DMS53 treated with DMSO at 0.1 percent for 48 hours (cell line): Measurements from ENCODE around the gene ANKRD39.
A peak's percentile ranks its signal among the peaks of the same experiment; 100 is the strongest.
"Not testable (repeated sequence)": the region's sequence is repeated elsewhere in the genome, so short reads cannot be mapped to it uniquely, and the experiment has no call there.

Experiments used
- DNase-seq: peaks from one replicate; lab custom pipeline; 2025; ENCODE audit not compliant: unreplicated experiment; lab: John Stamatoyannopoulos, UW

Gene ANKRD39

GRCh38 chr2:96810783-96811192, 47.0 kb downstream of the ANKRD39 start:
- DNase-seq = no peak

GRCh38 chr2:96809951-96810782, 47.6 kb downstream of the ANKRD39 start:
- no peak for DNase-seq

- no peak for DNase-seq
Observed at GRCh38 chr2:96809216-96809882, 48.5 kb downstream of the ANKRD39 start.

GRCh38 chr2:96808176-96808837, 49.5 kb downstream of the ANKRD39 start:
- DNase-seq = no peak

GRCh38 chr2:96807127-96807471, 50.7 kb downstream of the ANKRD39 start:
- DNase-seq = no peak

- DNase-seq = no peak
Observed at GRCh38 chr2:96806468-96807126, 51.2 kb downstream of the ANKRD39 start.

- not testable (repeated sequence) for DNase-seq
Observed at GRCh38 chr2:96805946-96806345, 51.9 kb downstream of the ANKRD39 start.

GRCh38 chr2:96804986-96805385, 52.8 kb downstream of the ANKRD39 start:
- no peak for DNase-seq

- no peak for DNase-seq
Observed at GRCh38 chr2:96802721-96803120, 55.1 kb downstream of the ANKRD39 start.

GRCh38 chr2:96801786-96802595, 55.8 kb downstream of the ANKRD39 start:
- no peak for DNase-seq

GRCh38 chr2:96801005-96801785, 56.6 kb downstream of the ANKRD39 start:
- DNase-seq = peak; percentile 75

GRCh38 chr2:96800061-96801004, 57.5 kb downstream of the ANKRD39 start:
- DNase-seq = no peak

GRCh38 chr2:96799623-96799935, 58.2 kb downstream of the ANKRD39 start:
- DNase-seq = no peak

- DNase-seq = no peak
Observed at GRCh38 chr2:96798733-96799622, 58.8 kb downstream of the ANKRD39 start.
